Epithelial cell of prostate (primary cell): ENCODE results near the gene NCAM1.

Experiments
- DNase-seq: peaks from one replicate; pipeline ENCODE4 v3.0.0-alpha.2; 2011; ENCODE audit warnings: low read depth, low spot score
- H3K27ac ChIP-seq: fragments of 450-650 bp; 2 replicates; pipeline ENCODE4 v1.5.1; 2017; ENCODE audit warnings: mild to moderate bottlenecking

NCAM1 gene

GRCh38 chr11:113265362-113265761 lies 304.1 kb downstream of the NCAM1 start:
- DNase-seq: no peak

GRCh38 chr11:113267493-113267892 lies 306.3 kb downstream of the NCAM1 start:
- H3K27ac ChIP-seq: no peak overlapping the region
- DNase-seq: no peak

More at GRCh38 chr11:113265362-113265761, 304.1 kb downstream of the NCAM1 start:
- no peak overlapping the region for H3K27ac ChIP-seq

- H3K27ac ChIP-seq: no peak overlapping the region
- DNase-seq: no peak
Observed at GRCh38 chr11:113269096-113269495, 307.9 kb downstream of the NCAM1 start.

- no peak overlapping the region for H3K27ac ChIP-seq
- no peak for DNase-seq
Observed at GRCh38 chr11:113269636-113270035, 308.4 kb downstream of the NCAM1 start.

- no peak for DNase-seq
Observed at GRCh38 chr11:113270080-113270479, 308.9 kb downstream of the NCAM1 start.

GRCh38 chr11:113271551-113272245 lies 310.5 kb downstream of the NCAM1 start:
- H3K27ac ChIP-seq: no peak overlapping the region
- DNase-seq: no peak

More at GRCh38 chr11:113270080-113270479, 308.9 kb downstream of the NCAM1 start:
- no peak overlapping the region for H3K27ac ChIP-seq

- H3K27ac ChIP-seq: no peak overlapping the region
- DNase-seq: no peak
Observed at GRCh38 chr11:113272281-113272680, 311.1 kb downstream of the NCAM1 start.

GRCh38 chr11:113272927-113273615 lies 311.9 kb downstream of the NCAM1 start:
- DNase-seq: no peak
- no peak overlapping the region for H3K27ac ChIP-seq

GRCh38 chr11:113273720-113274119 lies 312.5 kb downstream of the NCAM1 start:
- DNase-seq: no peak
- H3K27ac ChIP-seq: no peak overlapping the region

GRCh38 chr11:113274713-113275582 lies 313.7 kb downstream of the NCAM1 start:
- no peak overlapping the region for H3K27ac ChIP-seq
- no peak for DNase-seq

GRCh38 chr11:113275602-113276001 lies 314.4 kb downstream of the NCAM1 start:
- DNase-seq: no peak
- no peak overlapping the region for H3K27ac ChIP-seq

- no peak for DNase-seq
- no peak overlapping the region for H3K27ac ChIP-seq
Observed at GRCh38 chr11:113276466-113276865, 315.2 kb downstream of the NCAM1 start.

- DNase-seq: no peak
Observed at GRCh38 chr11:113277907-113278306, 316.7 kb downstream of the NCAM1 start.

GRCh38 chr11:113278481-113278880 lies 317.3 kb downstream of the NCAM1 start:
- no peak overlapping the region for H3K27ac ChIP-seq
- no peak for DNase-seq

More at GRCh38 chr11:113277907-113278306, 316.7 kb downstream of the NCAM1 start:
- no peak overlapping the region for H3K27ac ChIP-seq

- H3K27ac ChIP-seq: no peak overlapping the region
- DNase-seq: no peak
Observed at GRCh38 chr11:113278925-113279324, 317.7 kb downstream of the NCAM1 start.

GRCh38 chr11:113279591-113279990 lies 318.4 kb downstream of the NCAM1 start:
- no peak overlapping the region for H3K27ac ChIP-seq
- DNase-seq: no peak

- H3K27ac ChIP-seq: no peak overlapping the region
- no peak for DNase-seq
Observed at GRCh38 chr11:113281052-113281725, 320.0 kb downstream of the NCAM1 start.

- no peak for DNase-seq
- no peak overlapping the region for H3K27ac ChIP-seq
Observed at GRCh38 chr11:113282898-113283437, 321.7 kb downstream of the NCAM1 start.

GRCh38 chr11:113283881-113284280 lies 322.7 kb downstream of the NCAM1 start:
- no peak overlapping the region for H3K27ac ChIP-seq
- no peak for DNase-seq

GRCh38 chr11:113286009-113286408 lies 324.8 kb downstream of the NCAM1 start:
- no peak overlapping the region for H3K27ac ChIP-seq
- no peak for DNase-seq
